Stimulated activated naive CD8-positive, alpha-beta T cell treated with anti-CD3 and anti-CD28 coated beads, Interleukin-15, Interleukin-2, amounts not matched to agents 100 U/mL and 50 U/mL, for 24 hours (primary cell): Measurements from ENCODE around the gene MYL12A.

ENCODE experiments used
- ATAC-seq: fragments of 150-1000 bp; cut with Tn5 transposase; one replicate; pipeline ENCODE4 v1.10.0; 2021
- DNase-seq: peaks from one replicate; pipeline ENCODE4 v3.0.0; 2021

Gene MYL12A

GRCh38 chr18:3225588-3225987, 22.0 kb upstream of the MYL12A start:
- no peak for DNase-seq
- ATAC-seq = no peak

GRCh38 chr18:3226048-3226447, 21.6 kb upstream of the MYL12A start:
- ATAC-seq = no peak
- DNase-seq = no peak

DNA sequence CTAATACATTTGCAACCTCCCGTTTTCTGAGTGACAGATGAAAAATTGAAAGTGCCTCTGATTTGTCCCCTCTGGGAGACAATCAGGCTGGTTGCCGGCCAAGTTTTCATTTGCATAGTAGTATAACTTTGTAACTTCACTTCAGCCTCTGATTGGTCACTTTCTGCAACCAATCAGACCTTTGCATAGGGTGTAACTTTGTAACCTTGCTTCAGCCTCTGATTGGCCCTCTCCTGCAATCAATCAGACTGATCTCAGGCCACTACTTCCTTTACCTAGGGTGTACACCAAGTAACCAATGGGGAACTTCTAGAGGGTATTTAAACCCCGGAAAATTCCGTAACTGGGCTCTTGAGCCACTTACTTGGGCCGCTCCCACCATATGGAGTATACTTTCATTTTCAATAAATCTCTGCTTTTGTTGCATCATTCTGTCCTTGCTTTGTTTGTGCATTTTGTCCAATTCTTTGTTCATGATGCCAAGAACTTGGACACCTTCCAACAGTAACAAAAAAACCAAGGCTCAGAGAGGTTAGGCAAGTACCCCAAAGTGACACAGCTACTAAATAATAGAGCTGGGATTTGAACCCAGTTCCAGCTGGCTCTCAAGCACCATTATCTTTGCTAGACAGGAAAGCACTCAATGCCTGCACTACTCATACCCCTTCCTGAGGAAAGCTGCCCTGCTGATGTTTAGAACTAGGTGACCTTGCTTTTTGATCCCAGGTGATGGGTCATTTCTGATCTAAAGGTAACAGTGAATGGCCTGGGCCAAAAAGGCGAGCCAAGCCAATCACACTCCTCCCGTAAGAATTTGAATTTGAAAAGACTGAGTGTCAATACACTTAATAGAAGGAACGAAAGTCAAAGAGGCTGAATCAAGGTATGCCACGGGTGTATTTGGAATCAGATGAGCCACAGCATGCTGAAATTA, 16.9 kb upstream of the MYL12A start:
- ATAC-seq (no peak), DNase-seq (no peak)

DNA sequence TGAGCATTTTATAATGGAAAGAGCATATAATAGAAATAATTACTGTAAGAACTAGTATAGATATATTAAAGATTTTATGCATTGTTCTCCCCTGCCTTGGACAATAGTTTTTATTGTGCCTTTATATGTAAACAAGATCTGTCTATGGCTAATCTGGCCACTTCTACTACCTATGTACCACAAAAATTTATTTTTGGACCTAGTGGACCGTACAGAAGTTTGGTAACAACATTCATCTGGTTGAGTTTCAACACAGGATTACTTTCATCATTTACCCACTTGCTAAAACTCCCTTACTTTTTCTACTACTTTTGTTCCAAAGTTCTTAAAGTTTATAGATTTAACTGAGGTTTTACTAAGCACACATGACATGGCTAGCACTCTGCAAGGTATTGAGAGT, 14.6 kb upstream of the MYL12A start:
- DNase-seq (no peak), ATAC-seq (no peak)

DNA sequence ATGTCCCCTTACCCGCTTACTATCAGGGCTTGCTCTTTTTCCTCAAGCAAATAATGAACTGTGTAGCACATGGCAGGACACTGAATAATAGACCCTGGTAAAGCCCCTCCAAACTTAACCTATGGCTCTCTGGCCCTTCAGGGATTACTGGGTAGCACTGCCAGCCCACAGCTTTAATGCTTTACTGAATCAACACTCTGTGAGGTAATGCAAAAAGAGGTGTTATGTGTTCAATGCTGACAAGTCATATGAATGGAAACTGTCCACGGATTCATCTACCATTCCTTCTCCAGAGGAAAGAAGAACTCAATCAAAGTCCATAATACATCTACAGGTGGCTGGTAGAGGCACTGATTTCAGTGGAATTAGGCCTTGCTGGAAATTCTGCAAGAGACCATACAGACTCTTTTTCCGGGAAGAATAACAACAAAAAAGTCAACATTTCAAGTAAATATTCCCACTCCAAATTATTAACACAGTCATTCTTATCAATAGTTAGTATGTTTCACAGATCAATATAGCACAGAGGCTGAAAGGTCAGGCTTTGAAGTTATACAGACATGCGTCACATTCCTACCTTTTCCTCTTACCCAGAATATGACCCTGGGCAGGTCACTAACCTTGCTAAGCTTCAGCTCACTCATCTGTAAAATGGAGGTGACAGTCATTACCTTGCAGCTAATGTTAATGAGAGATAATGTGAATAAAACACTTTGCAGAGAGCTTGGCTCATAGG, 14.0 kb upstream of the MYL12A start:
- DNase-seq (no peak), ATAC-seq (no peak)

- ATAC-seq = no peak
- DNase-seq = no peak
Observed at GRCh38 chr18:3234457-3234856, 13.1 kb upstream of the MYL12A start.

DNA sequence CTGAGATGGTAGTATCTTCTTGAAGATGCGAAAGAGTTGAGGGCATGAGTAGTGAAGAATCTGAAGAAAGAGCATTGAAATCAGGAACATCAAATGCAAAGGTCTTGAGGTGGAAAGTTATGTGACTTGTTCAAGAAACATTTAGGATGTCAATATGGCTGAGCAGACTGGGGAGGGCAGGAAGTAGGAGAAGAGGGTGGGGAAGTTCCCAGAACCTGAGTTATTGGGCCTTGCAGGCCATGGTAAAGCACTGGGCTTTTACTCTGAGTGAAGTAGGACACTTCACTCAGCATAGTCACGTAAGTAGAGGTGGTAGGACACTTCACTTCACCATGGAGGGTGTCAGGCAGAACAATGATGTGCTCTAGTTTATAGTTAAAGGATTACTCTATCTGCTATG, 11.8 kb upstream of the MYL12A start:
- DNase-seq (no peak), ATAC-seq (peak; percentile 28)

GRCh38 chr18:3236470-3236869, 11.1 kb upstream of the MYL12A start:
- ATAC-seq (no peak), DNase-seq (no peak)

DNA sequence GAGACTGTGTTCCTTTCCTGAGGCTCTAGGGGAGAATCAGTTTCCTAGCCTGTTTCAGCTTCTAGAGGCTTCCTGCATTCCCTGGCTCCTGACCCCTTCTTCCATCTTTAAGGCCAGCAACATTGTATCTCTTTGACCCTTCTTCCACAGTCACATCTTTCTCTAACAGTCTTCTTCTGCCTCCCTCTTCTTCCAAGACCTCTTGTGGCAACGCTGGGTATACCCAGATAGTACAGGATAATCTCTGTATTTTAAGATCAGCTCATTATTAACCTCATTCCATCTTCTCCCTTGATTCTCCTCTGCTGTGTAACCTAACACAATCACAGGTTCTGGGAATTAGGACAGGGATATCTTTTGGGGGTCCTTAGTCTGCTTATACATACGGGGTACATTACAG, 8.9 kb upstream of the MYL12A start:
- DNase-seq (no peak), ATAC-seq (no peak)

DNA sequence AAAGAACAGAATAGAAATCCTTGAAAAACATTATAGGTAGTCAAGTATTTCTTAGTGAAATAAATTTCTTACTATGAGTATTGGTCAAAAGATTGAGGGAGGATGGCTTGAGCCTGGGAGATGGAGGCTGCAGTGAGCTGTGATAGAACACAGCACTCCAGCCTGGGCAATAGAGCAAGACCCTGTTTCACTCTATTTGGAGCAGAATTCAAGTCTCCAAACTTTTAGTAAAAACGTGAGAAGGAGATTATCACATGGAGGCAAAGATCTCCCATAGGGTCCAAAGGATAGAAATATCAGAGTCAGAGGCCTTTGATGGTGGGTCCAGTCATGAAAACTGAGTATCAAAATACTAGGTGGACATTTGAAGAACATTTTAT, 2.4 kb upstream of the MYL12A start:
- DNase-seq = no peak
- no peak for ATAC-seq

DNA sequence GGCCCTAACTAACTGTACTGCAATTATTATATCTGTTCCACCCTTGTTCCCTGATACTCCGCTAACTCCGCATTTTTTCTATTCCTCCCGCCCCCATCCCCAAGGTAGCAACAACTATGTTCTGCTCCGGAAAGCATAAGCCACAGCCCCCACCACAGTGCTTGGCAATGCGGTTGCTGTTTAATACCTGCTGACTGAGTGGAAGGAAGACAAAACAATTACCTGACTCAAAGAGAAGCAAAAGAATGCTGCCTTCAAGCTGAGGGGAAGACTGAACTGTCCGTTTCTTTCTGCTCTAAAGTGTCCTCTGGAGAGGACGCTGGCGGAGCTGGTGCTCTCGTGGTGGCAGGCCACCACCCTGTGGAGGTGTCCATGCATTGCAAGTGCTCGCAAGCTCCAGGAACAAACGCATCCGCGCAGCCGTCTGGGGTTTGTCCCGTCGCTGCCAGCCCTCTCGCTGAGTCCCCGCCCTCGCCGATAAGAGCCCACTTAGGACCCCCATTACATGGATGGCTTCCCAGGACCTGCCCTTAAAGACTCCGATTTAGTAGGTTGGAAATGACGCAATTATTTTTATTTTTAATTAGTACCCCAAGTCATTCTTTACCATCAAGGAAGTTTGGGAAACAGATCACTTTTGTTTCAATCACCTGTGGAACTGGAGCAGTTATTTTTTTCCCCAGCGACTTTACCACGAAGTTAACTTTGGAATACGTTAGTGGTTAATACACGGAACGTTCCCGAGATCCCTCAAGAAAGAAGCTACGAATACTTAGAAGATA, 1.6 kb upstream of the MYL12A start:
- peak; percentile 59 for ATAC-seq
- peak; percentile 84 for DNase-seq

- ATAC-seq (no peak), DNase-seq (peak; percentile 36)
Observed at GRCh38 chr18:3246635-3247239, 864 bp upstream of the MYL12A start.

- ATAC-seq (no peak), DNase-seq (no peak)
Observed at GRCh38 chr18:3248062-3248657, 559 bp downstream of the MYL12A start.

GRCh38 chr18:3248658-3249359, 1.2 kb downstream of the MYL12A start:
- DNase-seq (no peak), ATAC-seq (no peak)

GRCh38 chr18:3250237-3251107, 2.9 kb downstream of the MYL12A start:
- ATAC-seq (no peak), DNase-seq (no peak)

- ATAC-seq = no peak
Observed at GRCh38 chr18:3251249-3251962, 3.8 kb downstream of the MYL12A start.

DNA sequence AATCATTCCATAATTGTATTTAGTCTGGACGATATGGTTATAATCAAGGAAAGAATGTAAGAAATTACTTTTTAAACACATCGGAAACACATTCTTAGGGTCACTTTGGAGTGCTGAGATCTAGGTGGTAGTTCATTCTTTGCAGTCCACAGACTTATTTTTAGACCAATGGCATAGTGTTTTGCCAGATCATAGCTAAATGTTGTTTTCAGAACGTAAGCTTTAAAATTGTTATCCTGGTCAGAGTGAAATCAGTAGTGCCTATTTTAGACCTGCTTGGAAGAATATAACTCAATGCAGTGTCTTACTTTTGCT, 4.3 kb downstream of the MYL12A start:
- DNase-seq = no peak
- ATAC-seq = no peak

More at GRCh38 chr18:3251249-3251962, 3.8 kb downstream of the MYL12A start:
- no peak for DNase-seq

GRCh38 chr18:3252843-3253242, 5.2 kb downstream of the MYL12A start:
- no peak for ATAC-seq

DNA sequence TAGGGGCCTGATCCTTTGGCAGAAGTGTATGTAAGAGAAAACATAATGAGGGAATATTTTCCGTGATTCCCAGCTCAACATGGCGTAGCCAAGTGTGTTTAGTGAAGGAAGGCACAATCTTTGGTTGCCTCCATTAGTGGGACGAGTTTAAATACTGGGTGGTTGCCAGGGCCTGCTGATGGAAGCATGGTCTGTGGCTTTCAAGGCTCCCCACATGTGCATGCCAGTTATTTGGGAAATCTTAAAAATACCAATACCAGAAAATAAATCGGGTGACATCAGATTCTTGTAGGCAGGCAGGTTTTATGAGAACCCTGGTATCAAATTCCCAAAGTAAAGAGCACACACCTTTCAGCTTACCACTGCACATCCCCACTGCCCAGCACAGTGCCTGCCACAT, 7.1 kb downstream of the MYL12A start:
- DNase-seq = no peak
- no peak for ATAC-seq

More at GRCh38 chr18:3252843-3253242, 5.2 kb downstream of the MYL12A start:
- no peak for DNase-seq
